PC-9 (cell line): ENCODE data around the gene RCSD1. TPM values are rescaled to one million over a fixed set of nuclear protein-coding genes. Genes with fewer than 3 reads are reported as not detected.

Source experiments
- BruUV-seq: library from RNA; stranded (reverse); fragments of 400-500 nt; replicated peaks from 2 replicates; lab custom pipeline; 2021; lab: Mats Ljungman, UMichigan
- CTCF ChIA-PET: fragments of 300-600 bp; sonication (Branson Sonifier 250); formaldehyde crosslinking; loops from one replicate; lab custom pipeline; 2022; ENCODE audit warnings: antibody characterized with exemption; lab: Charles Lee
- POLR2A ChIA-PET: fragments of 300-600 bp; sonication (Branson Sonifier 250); formaldehyde crosslinking; loops from one replicate; lab custom pipeline; 2022; ENCODE audit warnings: antibody characterized with exemption; ENCODE audit not compliant: unreplicated experiment; lab: Charles Lee
- DNase-seq, 2 experiments: peaks; one replicate each; pipeline versions ENCODE4 v3.0.0 to v3.0.0-alpha.2; 2015 to 2022; ENCODE audit warnings: mixed read lengths in 1 of 2
- H2AFZ ChIP-seq: fragments of 200-600 bp; sonication (generic); 2 replicates; pipeline ENCODE4 v1.8.1; 2017; ENCODE audit warnings: antibody characterized with exemption
- H3F3A ChIP-seq: fragments of 200-600 bp; sonication (generic); 2 replicates; pipeline ENCODE4 v1.8.1; 2017; ENCODE audit warnings: antibody characterized with exemption, mild to moderate bottlenecking, low read depth; ENCODE audit not compliant: insufficient read depth
- H3K27ac ChIP-seq: fragments of 200-600 bp; sonication (generic); 2 replicates; pipeline ENCODE4 v1.6.1; 2016; ENCODE audit warnings: mixed run types
- H3K27me3 ChIP-seq: fragments of 200-600 bp; sonication (generic); 2 replicates; pipeline ENCODE4 v1.6.1; 2016; ENCODE audit warnings: low read depth, mixed run types; ENCODE audit not compliant: insufficient read depth
- H3K36me3 ChIP-seq: fragments of 200-600 bp; sonication (generic); 2 replicates; pipeline ENCODE4 v1.6.1; 2016; ENCODE audit warnings: low read depth, mixed run types
- H3K4me1 ChIP-seq: fragments of 200-600 bp; sonication (generic); replicated peaks from 2 replicates; pipeline ENCODE4 v1.6.1; 2016; ENCODE audit warnings: mixed run types; ENCODE audit not compliant: insufficient read depth
- H3K4me2 ChIP-seq: fragments of 200-600 bp; sonication (generic); 2 replicates; pipeline ENCODE4 v1.6.1; 2017; ENCODE audit warnings: mixed run types
- H3K4me3 ChIP-seq: fragments of 200-600 bp; sonication (generic); 2 replicates; pipeline ENCODE4 v1.6.1; 2016; ENCODE audit warnings: mixed run types
- H3K79me2 ChIP-seq: fragments of 200-600 bp; sonication (generic); 2 replicates; pipeline ENCODE4 v1.6.1; 2017; ENCODE audit warnings: low read depth, mixed run types
- H3K9me2 ChIP-seq: fragments of 200-600 bp; sonication (generic); 2 replicates; pipeline ENCODE4 v1.8.1; 2017; ENCODE audit warnings: mild to moderate bottlenecking; ENCODE audit not compliant: insufficient read depth
- H3K9me3 ChIP-seq: fragments of 200-600 bp; sonication (generic); 2 replicates; pipeline ENCODE4 v1.8.1; 2016; ENCODE audit warnings: low read depth; ENCODE audit not compliant: insufficient read depth
- H4K20me1 ChIP-seq: fragments of 200-600 bp; sonication (generic); 2 replicates; pipeline ENCODE4 v1.8.1; 2017; ENCODE audit not compliant: insufficient read depth
- CTCF ChIP-seq: fragments of 200-600 bp; sonication (generic); conservative IDR thresholded peaks from 2 replicates; pipeline ENCODE4 v1.6.1; 2017; ENCODE audit warnings: mixed run types, antibody characterized with exemption, mild to moderate bottlenecking, moderate library complexity
- EZH2 ChIP-seq: fragments of 200-600 bp; sonication (generic); IDR thresholded peaks from 2 replicates; pipeline ENCODE4 v1.8.0; 2017; ENCODE audit warnings: antibody characterized with exemption, low read depth
- intact Hi-C: fragments of 100-400 bp; cut with micrococcal nuclease; formaldehyde crosslinking; loops from one replicate; pipeline ENCODE4 v1.10.0; 2022; ENCODE audit not compliant: unreplicated experiment
- total RNA-seq: library from RNA; stranded (reverse); gene quantifications from 2 replicates; pipeline ENCODE4 v1.2.3, GENCODE V29; 2021

Gene RCSD1
- total RNA-seq, 1 experiment from 2014 or later: not detected

GRCh38 chr1:167703557-167703956, 73.5 kb downstream of the RCSD1 start:
- intact Hi-C loops: no loop called here
- no peak for DNase-seq
- no peaks in the 10 kb centered on the region for H3K36me3 ChIP-seq
- H3K4me1 ChIP-seq: no peaks in the 10 kb centered on the region
- no peak overlapping the region for H2AFZ ChIP-seq
- H3K79me2 ChIP-seq: no peaks in the 10 kb centered on the region
- no peaks in the 10 kb centered on the region for H3K9me2 ChIP-seq
- no peak overlapping the region for H3K4me3 ChIP-seq
- H3K27me3 ChIP-seq: peaks cover 14% of the 10 kb centered on the region
- no peaks in the 10 kb centered on the region for H3K9me3 ChIP-seq
- no peak overlapping the region for H3K27ac ChIP-seq
- no peak for TF ChIP-seq CTCF
- no peak for TF ChIP-seq EZH2
- H3K4me2 ChIP-seq: no peak overlapping the region
- no TSS peak for BruUV-seq
- CTCF ChIA-PET: interaction anchor here (0.6 kb wide), 1 partner anchor 856 kb away, joined by 3 read pairs; no protein-coding TSS in a partner anchor
- H4K20me1 ChIP-seq: no peaks in the 10 kb centered on the region
- no peaks in the 10 kb centered on the region for H3F3A ChIP-seq
- POLR2A ChIA-PET: no interaction called here

GRCh38 chr1:167704715-167705114, 74.7 kb downstream of the RCSD1 start:
- BruUV-seq: no TSS peak
- intact Hi-C loops: no loop called here
- Histone ChIP-seq H3K9me3 (no peaks in the 10 kb centered on the region), H3K4me1 (no peaks in the 10 kb centered on the region), H3K27ac (no peak overlapping the region), H4K20me1 (no peaks in the 10 kb centered on the region), H3K27me3 (peaks cover 14% of the 10 kb centered on the region), H3F3A (no peaks in the 10 kb centered on the region), H3K36me3 (no peaks in the 10 kb centered on the region), H3K9me2 (no peaks in the 10 kb centered on the region), H2AFZ (no peak overlapping the region), H3K4me2 (no peak overlapping the region), H3K79me2 (no peaks in the 10 kb centered on the region), H3K4me3 (no peak overlapping the region)
- no peak for TF ChIP-seq CTCF
- TF ChIP-seq EZH2: no peak
- CTCF ChIA-PET: no interaction called here
- DNase-seq: no peak
- POLR2A ChIA-PET: interaction anchor here (0.6 to 0.7 kb wide), 2 partner anchors 9 to 600 kb away, joined by 3 to 4 read pairs; no protein-coding TSS in a partner anchor

GRCh38 chr1:167705250-167705649, 75.2 kb downstream of the RCSD1 start:
- intact Hi-C loops: no loop called here
- CTCF ChIA-PET: no interaction called here
- Histone ChIP-seq H3K9me2 (no peaks in the 10 kb centered on the region), H3K4me3 (no peak overlapping the region), H3K27me3 (peaks cover 14% of the 10 kb centered on the region), H4K20me1 (no peaks in the 10 kb centered on the region), H3K4me2 (no peak overlapping the region), H3K27ac (no peak overlapping the region), H3K36me3 (no peaks in the 10 kb centered on the region), H3K79me2 (no peaks in the 10 kb centered on the region), H3F3A (no peaks in the 10 kb centered on the region), H2AFZ (no peak overlapping the region), H3K4me1 (no peaks in the 10 kb centered on the region), H3K9me3 (no peaks in the 10 kb centered on the region)
- BruUV-seq: no TSS peak
- POLR2A ChIA-PET: interaction anchor here (0.7 kb wide), 1 partner anchor 600 kb away, joined by 3 read pairs; no protein-coding TSS in a partner anchor
- DNase-seq: no peak
- no peak for TF ChIP-seq EZH2
- TF ChIP-seq CTCF: no peak
